OCI-LY3 (cell line): ENCODE results near the gene EFL1.

ENCODE experiments used
- H2AFZ ChIP-seq: fragments of 200-600, 300-600 bp; shearing (Covaris generic); 2 replicates; pipeline ENCODE4 v1.6.0; 2014; ENCODE audit warnings: antibody characterized with exemption, low read depth, low read length
- H3K27ac ChIP-seq: fragments of 200-600, 300-600 bp; sonication (generic); 2 replicates; pipeline ENCODE4 v1.5.1; 2014; ENCODE audit warnings: mild to moderate bottlenecking, low read length, moderate library complexity, mixed read lengths
- H3K27me3 ChIP-seq: fragments of 200-600, 300-600 bp; sonication (generic); 2 replicates; pipeline ENCODE4 v1.6.1; 2014; ENCODE audit warnings: low read depth, low read length, mixed read lengths
- H3K36me3 ChIP-seq: fragments of 200-600, 300-600 bp; sonication (generic); replicated peaks from 2 replicates; pipeline ENCODE3; 2014; ENCODE audit warnings: low read depth, low read length, mixed read lengths
- H3K4me1 ChIP-seq: fragments of 300-600, 200-600 bp; sonication (generic); 2 replicates; pipeline ENCODE4 v1.6.1; 2014; ENCODE audit warnings: low read length, mixed read lengths
- H3K4me2 ChIP-seq: fragments of 200-600, 300-600 bp; sonication (generic); 2 replicates; pipeline ENCODE4 v1.6.1; 2014; ENCODE audit warnings: low read length, mixed read lengths
- H3K4me3 ChIP-seq: fragments of 300-600, 200-600 bp; sonication (generic); 2 replicates; pipeline ENCODE4 v1.5.1; 2014; ENCODE audit warnings: antibody characterized with exemption, mild to moderate bottlenecking, low read length, moderate library complexity
- H3K79me2 ChIP-seq: fragments of 300-600, 200-600 bp; shearing (Covaris generic); 2 replicates; pipeline ENCODE4 v1.6.1; 2014; ENCODE audit warnings: mild to moderate bottlenecking, low read length, mixed read lengths
- H3K9ac ChIP-seq: fragments of 300-600, 200-600 bp; shearing (Covaris generic); 2 replicates; pipeline ENCODE4 v1.6.0; 2014; ENCODE audit warnings: mild to moderate bottlenecking, low read length, moderate library complexity
- H3K9me3 ChIP-seq: fragments of 200-600, 300-600 bp; shearing (Covaris generic); 2 replicates; pipeline ENCODE4 v1.6.1; 2014; ENCODE audit warnings: low read length, mixed read lengths; ENCODE audit not compliant: insufficient read depth
- H4K20me1 ChIP-seq: fragments of 200-600, 300-600 bp; sonication (generic); 2 replicates; pipeline ENCODE4 v1.6.1; 2016; ENCODE audit warnings: low read length, mixed read lengths; ENCODE audit not compliant: insufficient read depth
- EZH2phosphoT487 ChIP-seq: fragments of 200-600 bp; shearing (Covaris generic); IDR thresholded peaks from 2 replicates; pipeline ENCODE4 v1.6.1; 2018; ENCODE audit warnings: antibody characterized with exemption, mixed run types, low read depth
- TF ChIP-seq, protein P1 (sequence below): fragments of 200-600, 300-600 bp; sonication (generic); IDR thresholded peaks from 2 replicates; pipeline ENCODE4 v1.5.1; 2014; ENCODE audit warnings: antibody characterized with exemption, low read length, low read depth

Gene EFL1

DNA sequence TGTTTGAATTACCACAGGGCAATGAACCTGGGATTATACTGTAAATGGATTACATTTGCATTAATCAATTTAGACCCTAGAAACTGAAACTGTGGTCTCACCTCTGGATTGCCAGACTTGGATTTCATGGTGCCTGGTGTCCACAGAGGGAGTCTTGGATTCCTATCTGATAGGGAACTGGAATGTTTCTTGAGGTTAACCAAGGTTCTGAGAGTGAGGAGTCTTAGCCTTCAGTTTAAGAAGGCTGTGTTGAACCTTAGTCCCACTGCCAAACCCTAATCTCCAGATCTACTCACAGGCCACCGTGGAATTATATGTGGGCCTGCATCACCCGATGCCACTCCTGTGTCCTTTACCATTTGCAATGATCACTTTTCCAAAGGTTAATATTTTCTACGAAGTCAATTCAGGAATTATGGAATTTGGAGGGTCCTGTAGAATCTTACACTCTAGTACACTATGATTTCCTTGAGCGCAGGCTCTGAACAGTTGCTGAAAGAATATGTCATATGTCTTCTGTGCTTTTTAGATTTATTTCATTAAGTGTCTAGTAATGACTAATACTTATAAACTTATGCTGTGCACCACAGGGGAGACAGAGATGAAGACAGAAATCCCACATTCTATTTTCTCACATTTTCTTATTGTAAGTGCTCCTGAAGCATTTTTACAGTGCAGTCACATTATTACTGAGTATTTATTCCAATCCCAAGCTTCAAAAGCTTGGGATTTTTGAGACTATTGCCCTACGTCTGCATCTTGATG, 87.9 kb downstream of the EFL1 start:
- no peak overlapping the region for H3K4me2 ChIP-seq
- no peak overlapping the region for H3K27ac ChIP-seq
- H3K27me3 ChIP-seq = no peaks in the 10 kb centered on the region
- H3K4me3 ChIP-seq = no peak overlapping the region
- no peaks in the 10 kb centered on the region for H3K79me2 ChIP-seq
- no peaks in the 10 kb centered on the region for H3K9me3 ChIP-seq
- H3K4me1 ChIP-seq = no peaks in the 10 kb centered on the region
- H4K20me1 ChIP-seq = 0 out of 2 replicates have a peak, but pooled peaks cover 3% of the 10 kb centered on the region
- TF ChIP-seq EZH2phosphoT487 = no peak
- TF ChIP-seq, protein P1, sequence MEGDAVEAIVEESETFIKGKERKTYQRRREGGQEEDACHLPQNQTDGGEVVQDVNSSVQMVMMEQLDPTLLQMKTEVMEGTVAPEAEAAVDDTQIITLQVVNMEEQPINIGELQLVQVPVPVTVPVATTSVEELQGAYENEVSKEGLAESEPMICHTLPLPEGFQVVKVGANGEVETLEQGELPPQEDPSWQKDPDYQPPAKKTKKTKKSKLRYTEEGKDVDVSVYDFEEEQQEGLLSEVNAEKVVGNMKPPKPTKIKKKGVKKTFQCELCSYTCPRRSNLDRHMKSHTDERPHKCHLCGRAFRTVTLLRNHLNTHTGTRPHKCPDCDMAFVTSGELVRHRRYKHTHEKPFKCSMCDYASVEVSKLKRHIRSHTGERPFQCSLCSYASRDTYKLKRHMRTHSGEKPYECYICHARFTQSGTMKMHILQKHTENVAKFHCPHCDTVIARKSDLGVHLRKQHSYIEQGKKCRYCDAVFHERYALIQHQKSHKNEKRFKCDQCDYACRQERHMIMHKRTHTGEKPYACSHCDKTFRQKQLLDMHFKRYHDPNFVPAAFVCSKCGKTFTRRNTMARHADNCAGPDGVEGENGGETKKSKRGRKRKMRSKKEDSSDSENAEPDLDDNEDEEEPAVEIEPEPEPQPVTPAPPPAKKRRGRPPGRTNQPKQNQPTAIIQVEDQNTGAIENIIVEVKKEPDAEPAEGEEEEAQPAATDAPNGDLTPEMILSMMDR = no peak
- H3K36me3 ChIP-seq = no peaks in the 10 kb centered on the region
- no peak overlapping the region for H2AFZ ChIP-seq
- no peak overlapping the region for H3K9ac ChIP-seq

DNA sequence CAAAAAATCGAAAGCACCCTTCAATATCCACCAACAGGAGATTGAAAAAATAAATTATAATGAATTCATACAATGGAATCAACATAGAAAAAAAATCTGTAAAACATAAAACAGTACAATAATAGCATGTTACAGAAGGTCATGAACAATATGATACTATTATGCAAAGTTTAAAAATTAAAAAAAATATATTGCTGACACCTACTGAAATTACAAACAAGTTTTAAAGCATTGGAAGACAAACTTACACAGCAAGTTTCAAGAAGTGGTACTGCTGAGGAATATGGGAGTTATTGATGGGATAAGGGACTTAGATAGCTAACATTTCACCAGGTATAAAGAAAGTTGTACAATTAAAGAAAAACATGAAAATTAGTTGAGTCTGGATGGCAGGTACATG, 89.4 kb downstream of the EFL1 start:
- H3K4me2 ChIP-seq = no peak overlapping the region
- no peak overlapping the region for H3K4me3 ChIP-seq
- H3K27me3 ChIP-seq = no peaks in the 10 kb centered on the region
- H3K9ac ChIP-seq = no peak overlapping the region
- no peak overlapping the region for H3K27ac ChIP-seq
- no peaks in the 10 kb centered on the region for H3K4me1 ChIP-seq
- H2AFZ ChIP-seq = no peak overlapping the region
- H3K36me3 ChIP-seq = no peaks in the 10 kb centered on the region
- TF ChIP-seq EZH2phosphoT487 = no peak
- TF ChIP-seq, protein P1 = no peak
- H4K20me1 ChIP-seq = 0 out of 2 replicates have a peak, but pooled peaks cover under 1% of the 10 kb centered on the region
- no peaks in the 10 kb centered on the region for H3K79me2 ChIP-seq
- no peaks in the 10 kb centered on the region for H3K9me3 ChIP-seq

DNA sequence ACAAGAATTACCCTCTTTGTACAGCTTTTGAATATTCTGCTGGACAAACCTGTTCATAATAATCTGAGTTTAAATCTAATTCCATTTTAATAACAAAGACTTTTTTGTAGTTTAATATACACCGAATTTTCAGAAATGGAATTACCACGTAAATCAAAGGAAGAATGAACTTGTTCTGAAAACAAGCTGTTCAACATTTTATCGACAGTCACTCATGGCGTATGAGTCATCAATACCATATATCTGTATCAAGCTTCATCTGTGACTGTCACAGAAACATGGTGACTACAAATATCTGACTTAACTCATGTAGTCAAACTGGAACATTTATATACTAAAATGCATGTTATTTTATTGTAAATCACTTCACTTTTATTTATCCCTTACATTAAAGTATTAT, 90.0 kb downstream of the EFL1 start:
- Histone ChIP-seq H3K79me2 (no peaks in the 10 kb centered on the region), H3K4me3 (no peak overlapping the region), H4K20me1 (no peaks in the 10 kb centered on the region), H3K4me1 (no peaks in the 10 kb centered on the region), H3K27me3 (no peaks in the 10 kb centered on the region), H3K9ac (no peak overlapping the region), H3K9me3 (no peaks in the 10 kb centered on the region), H2AFZ (no peak overlapping the region), H3K4me2 (no peak overlapping the region), H3K27ac (no peak overlapping the region), H3K36me3 (no peaks in the 10 kb centered on the region)
- TF ChIP-seq, protein P1 = no peak
- TF ChIP-seq EZH2phosphoT487 = no peak

DNA sequence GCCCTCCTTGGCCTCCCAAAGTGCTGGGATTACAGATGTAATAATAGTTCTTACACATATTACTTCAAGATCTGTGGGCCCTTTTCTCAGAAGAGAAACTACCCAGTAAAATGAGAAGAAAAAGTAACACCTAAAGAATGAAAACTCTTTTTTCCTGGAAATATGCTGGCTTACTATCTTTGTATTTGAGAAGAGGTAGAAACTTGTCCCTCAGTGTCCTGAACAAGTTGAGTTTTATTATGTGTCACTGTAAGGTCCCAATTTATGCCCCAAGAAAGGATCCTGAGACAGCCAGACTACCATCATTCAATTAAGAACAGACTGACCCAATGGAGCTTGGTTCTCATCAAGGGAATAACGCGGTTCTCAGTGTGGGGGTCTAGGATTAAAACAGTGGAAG, 93.8 kb downstream of the EFL1 start:
- no peak overlapping the region for H3K4me2 ChIP-seq

More for the DNA sequence above, 93.8 kb downstream of the EFL1 start:
- Histone ChIP-seq H2AFZ (no peak overlapping the region), H3K79me2 (no peaks in the 10 kb centered on the region), H3K9ac (no peak overlapping the region), H3K4me3 (no peak overlapping the region), H3K36me3 (no peaks in the 10 kb centered on the region), H3K27me3 (no peaks in the 10 kb centered on the region), H3K27ac (no peak overlapping the region), H4K20me1 (no peaks in the 10 kb centered on the region), H3K4me1 (no peaks in the 10 kb centered on the region), H3K9me3 (no peaks in the 10 kb centered on the region)
- TF ChIP-seq, protein P1 = no peak
- TF ChIP-seq EZH2phosphoT487 = no peak
